Loucy (cell line): ENCODE data around the gene PPARG.

Experiments
- H2AFZ ChIP-seq: fragments of 200-600 bp; sonication (generic); 2 replicates; pipeline ENCODE4 v1.6.0; 2016; ENCODE audit warnings: antibody characterized with exemption, mild to moderate bottlenecking, low read length, moderate library complexity
- H3F3A ChIP-seq: fragments of 200-600 bp; 2 replicates; pipeline ENCODE4 v1.6.0; 2016; ENCODE audit warnings: antibody characterized with exemption, low read depth, mild to moderate bottlenecking
- H3K27me3 ChIP-seq: fragments of 200-600 bp; sonication (generic); 2 replicates; pipeline ENCODE4 v1.6.1; 2014; ENCODE audit warnings: low read length, mild to moderate bottlenecking; ENCODE audit not compliant: insufficient read depth, poor library complexity, severe bottlenecking
- H3K36me3 ChIP-seq: fragments of 200-600 bp; sonication (generic); 2 replicates; pipeline ENCODE4 v1.6.1; 2016; ENCODE audit warnings: low read length; ENCODE audit not compliant: insufficient read depth
- H3K4me1 ChIP-seq: fragments of 200-600 bp; sonication (generic); 2 replicates; pipeline ENCODE4 v1.5.1; 2014; ENCODE audit warnings: low read length, mild to moderate bottlenecking; ENCODE audit not compliant: insufficient read depth, poor library complexity, severe bottlenecking
- H3K4me2 ChIP-seq: fragments of 200-600 bp; sonication (generic); 2 replicates; pipeline ENCODE4 v1.6.0; 2014; ENCODE audit warnings: antibody characterized with exemption, low read length, low read depth, mild to moderate bottlenecking; ENCODE audit not compliant: poor library complexity, severe bottlenecking
- H3K4me3 ChIP-seq: fragments of 200-600 bp; sonication (generic); 2 replicates; pipeline ENCODE4 v1.5.1; 2014; ENCODE audit warnings: low read length, mild to moderate bottlenecking, mixed read lengths; ENCODE audit not compliant: poor library complexity, severe bottlenecking
- H3K79me2 ChIP-seq: fragments of 200-600 bp; sonication (generic); 2 replicates; pipeline ENCODE4 v1.6.1; 2014; ENCODE audit warnings: low read length; ENCODE audit not compliant: insufficient read depth
- H3K9ac ChIP-seq: fragments of 200-600 bp; sonication (generic); 2 replicates; pipeline ENCODE4 v1.6.0; 2014; ENCODE audit warnings: mild to moderate bottlenecking, low read depth, low read length, moderate library complexity; ENCODE audit not compliant: poor library complexity, severe bottlenecking
- H3K9me2 ChIP-seq: fragments of 200-600 bp; sonication (generic); replicated peaks from 2 replicates; pipeline ENCODE4 v1.6.1; 2016; ENCODE audit warnings: low read depth, low read length, mixed read lengths
- H3K9me3 ChIP-seq: fragments of 200-600 bp; sonication (generic); 2 replicates; pipeline ENCODE4 v1.6.1; 2014; ENCODE audit warnings: mild to moderate bottlenecking, antibody characterized with exemption, low read length, low read depth; ENCODE audit not compliant: insufficient read depth
- H4K20me1 ChIP-seq: fragments of 200-600 bp; sonication (generic); 2 replicates; pipeline ENCODE4 v1.6.0; 2014; ENCODE audit warnings: antibody characterized with exemption, low read length, mild to moderate bottlenecking; ENCODE audit not compliant: insufficient read depth, poor library complexity, severe bottlenecking
- EZH2phosphoT487 ChIP-seq: fragments of 200-600 bp; IDR thresholded peaks from 2 replicates; pipeline ENCODE4 v1.6.1; 2018; ENCODE audit warnings: antibody characterized with exemption, mild to moderate bottlenecking, moderate library complexity, borderline replicate concordance
- TF ChIP-seq, protein P1 (sequence below): fragments of 200-600 bp; sonication (generic); conservative IDR thresholded peaks from 2 replicates; pipeline ENCODE4 v1.5.1; 2014; ENCODE audit warnings: mild to moderate bottlenecking, antibody characterized with exemption, low read length

Gene PPARG

GRCh38 chr3:12302564-12302963 is 13.7 kb downstream of the PPARG start:
- H3K4me2 ChIP-seq, result no peak overlapping the region
- no peaks in the 10 kb centered on the region for H3K4me1 ChIP-seq
- no peaks in the 10 kb centered on the region for H3K9me2 ChIP-seq
- no peaks in the 10 kb centered on the region for H3K27me3 ChIP-seq
- no peaks in the 10 kb centered on the region for H3K36me3 ChIP-seq
- no peak overlapping the region for H2AFZ ChIP-seq
- H4K20me1 ChIP-seq, result no peaks in the 10 kb centered on the region
- H3K9ac ChIP-seq, result no peak overlapping the region
- no peaks in the 10 kb centered on the region for H3K79me2 ChIP-seq
- H3F3A ChIP-seq, result no peaks in the 10 kb centered on the region
- TF ChIP-seq, protein P1, sequence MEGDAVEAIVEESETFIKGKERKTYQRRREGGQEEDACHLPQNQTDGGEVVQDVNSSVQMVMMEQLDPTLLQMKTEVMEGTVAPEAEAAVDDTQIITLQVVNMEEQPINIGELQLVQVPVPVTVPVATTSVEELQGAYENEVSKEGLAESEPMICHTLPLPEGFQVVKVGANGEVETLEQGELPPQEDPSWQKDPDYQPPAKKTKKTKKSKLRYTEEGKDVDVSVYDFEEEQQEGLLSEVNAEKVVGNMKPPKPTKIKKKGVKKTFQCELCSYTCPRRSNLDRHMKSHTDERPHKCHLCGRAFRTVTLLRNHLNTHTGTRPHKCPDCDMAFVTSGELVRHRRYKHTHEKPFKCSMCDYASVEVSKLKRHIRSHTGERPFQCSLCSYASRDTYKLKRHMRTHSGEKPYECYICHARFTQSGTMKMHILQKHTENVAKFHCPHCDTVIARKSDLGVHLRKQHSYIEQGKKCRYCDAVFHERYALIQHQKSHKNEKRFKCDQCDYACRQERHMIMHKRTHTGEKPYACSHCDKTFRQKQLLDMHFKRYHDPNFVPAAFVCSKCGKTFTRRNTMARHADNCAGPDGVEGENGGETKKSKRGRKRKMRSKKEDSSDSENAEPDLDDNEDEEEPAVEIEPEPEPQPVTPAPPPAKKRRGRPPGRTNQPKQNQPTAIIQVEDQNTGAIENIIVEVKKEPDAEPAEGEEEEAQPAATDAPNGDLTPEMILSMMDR, result no peak
- no peak for TF ChIP-seq EZH2phosphoT487
- no peaks in the 10 kb centered on the region for H3K9me3 ChIP-seq
- H3K4me3 ChIP-seq, result no peak overlapping the region

DNA sequence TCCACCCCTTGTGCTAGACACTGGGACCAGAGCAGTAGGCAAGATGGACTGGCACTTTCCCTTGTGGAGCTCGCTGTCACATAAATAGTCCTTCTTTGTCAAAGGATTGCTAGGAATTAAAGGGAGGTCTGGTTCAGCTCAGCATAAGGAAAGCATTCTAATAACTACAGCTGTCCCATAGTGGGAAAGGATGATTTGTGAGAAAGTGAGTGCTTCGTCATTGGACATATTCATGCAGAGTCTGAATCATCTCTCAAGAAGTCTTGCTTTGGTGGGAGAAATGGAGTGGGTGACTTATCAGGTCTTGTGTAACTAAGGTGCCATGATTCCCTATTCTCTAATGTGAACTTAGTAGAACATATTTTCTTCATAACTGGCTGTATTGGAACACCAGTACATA is 14.7 kb downstream of the PPARG start:
- TF ChIP-seq, protein P1, result no peak
- TF ChIP-seq EZH2phosphoT487, result no peak
- H3K4me1 ChIP-seq, result no peaks in the 10 kb centered on the region
- no peak overlapping the region for H3K4me3 ChIP-seq
- no peaks in the 10 kb centered on the region for H3K9me2 ChIP-seq
- H2AFZ ChIP-seq, result no peak overlapping the region
- H3K4me2 ChIP-seq, result no peak overlapping the region
- no peaks in the 10 kb centered on the region for H4K20me1 ChIP-seq
- no peaks in the 10 kb centered on the region for H3K79me2 ChIP-seq
- H3K27me3 ChIP-seq, result no peaks in the 10 kb centered on the region
- no peaks in the 10 kb centered on the region for H3K36me3 ChIP-seq
- no peaks in the 10 kb centered on the region for H3F3A ChIP-seq
- no peak overlapping the region for H3K9ac ChIP-seq
- H3K9me3 ChIP-seq, result no peaks in the 10 kb centered on the region

DNA sequence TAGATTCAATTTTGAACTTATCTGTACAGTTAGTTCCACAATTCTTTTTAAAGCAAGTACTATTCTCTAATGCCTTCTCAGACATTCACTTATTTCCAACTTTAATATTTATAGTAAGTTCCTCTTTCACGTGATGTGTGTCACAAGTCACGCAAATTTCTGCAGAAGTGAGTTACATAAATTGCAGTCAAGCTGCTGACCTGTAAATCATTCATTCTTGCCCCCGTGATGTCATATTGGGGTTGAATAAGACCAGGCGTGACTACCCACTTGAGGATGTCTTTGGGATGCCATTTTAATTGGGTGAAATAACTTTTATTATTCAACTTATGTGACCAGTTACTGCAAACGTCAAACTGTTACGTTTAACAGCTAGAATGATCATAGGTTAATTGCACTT is 15.1 kb downstream of the PPARG start:
- Histone ChIP-seq H3K27me3 (no peaks in the 10 kb centered on the region), H3K4me2 (no peak overlapping the region), H3K4me1 (no peaks in the 10 kb centered on the region), H3F3A (no peaks in the 10 kb centered on the region), H3K9me2 (no peaks in the 10 kb centered on the region), H3K79me2 (no peaks in the 10 kb centered on the region), H3K36me3 (no peaks in the 10 kb centered on the region), H2AFZ (no peak overlapping the region), H3K4me3 (no peak overlapping the region), H3K9ac (no peak overlapping the region), H4K20me1 (no peaks in the 10 kb centered on the region), H3K9me3 (no peaks in the 10 kb centered on the region)
- TF ChIP-seq EZH2phosphoT487, result no peak
- TF ChIP-seq, protein P1, result no peak
